OCI-LY1 (cell line): ENCODE measurements around the gene TACR1.

Experiments
- H2AFZ ChIP-seq: fragments of 200-600 bp; sonication (generic), shearing (Covaris generic); 2 replicates; pipeline ENCODE4 v1.6.0; 2014; ENCODE audit warnings: antibody characterized with exemption, mild to moderate bottlenecking, low read length
- H3F3A ChIP-seq: fragments of 200-600 bp; sonication (generic), shearing (Covaris generic); 2 replicates; pipeline ENCODE4 v1.6.0; 2014; ENCODE audit warnings: mild to moderate bottlenecking, antibody characterized with exemption, low read length, moderate library complexity; ENCODE audit not compliant: insufficient read depth
- H3K27ac ChIP-seq: fragments of 200-600 bp; sonication (generic); 2 replicates; pipeline ENCODE4 v1.5.1; 2014; ENCODE audit warnings: low read length, mixed run types, mild to moderate bottlenecking, low read depth; ENCODE audit not compliant: poor library complexity, severe bottlenecking
- H3K27me3 ChIP-seq: fragments of 200-600 bp; sonication (generic); 2 replicates; pipeline ENCODE4 v1.6.0; 2014; ENCODE audit warnings: antibody characterized with exemption, mild to moderate bottlenecking, low read length, moderate library complexity; ENCODE audit not compliant: insufficient read depth
- H3K36me3 ChIP-seq: fragments of 200-600 bp; sonication (generic); 2 replicates; pipeline ENCODE4 v1.6.1; 2014; ENCODE audit warnings: mild to moderate bottlenecking, antibody characterized with exemption, low read length, moderate library complexity, mixed read lengths; ENCODE audit not compliant: insufficient read depth
- H3K4me1 ChIP-seq: fragments of 200-600 bp; sonication (generic); 2 replicates; pipeline ENCODE4 v1.5.1; 2014; ENCODE audit warnings: mild to moderate bottlenecking, low read length, moderate library complexity; ENCODE audit not compliant: insufficient read depth, severe bottlenecking
- H3K4me2 ChIP-seq: fragments of 200-600 bp; sonication (generic), shearing (Covaris generic); 2 replicates; pipeline ENCODE4 v1.6.1; 2014; ENCODE audit warnings: low read length
- H3K4me3 ChIP-seq: fragments of 200-600 bp; sonication (generic); 2 replicates; pipeline ENCODE4 v1.5.1; 2014; ENCODE audit warnings: low read length, low read depth, mild to moderate bottlenecking, mixed read lengths; ENCODE audit not compliant: poor library complexity, severe bottlenecking
- H3K79me2 ChIP-seq: fragments of 200-600 bp; shearing (Covaris generic); 2 replicates; pipeline ENCODE4 v1.6.1; 2016; ENCODE audit warnings: mixed run types, low read length, mixed read lengths; ENCODE audit not compliant: insufficient read depth
- H3K9ac ChIP-seq: fragments of 200-600 bp; sonication (generic), shearing (Covaris generic); 2 replicates; pipeline ENCODE4 v1.6.1; 2014; ENCODE audit warnings: mild to moderate bottlenecking, low read length, mixed read lengths
- H3K9me2 ChIP-seq: fragments of 200-600 bp; sonication (generic), shearing (Covaris generic); 2 replicates; pipeline ENCODE4 v1.6.1; 2014; ENCODE audit warnings: low read depth, mild to moderate bottlenecking, low read length, mixed read lengths
- H3K9me3 ChIP-seq: fragments of 200-600 bp; shearing (Covaris generic); 2 replicates; pipeline ENCODE4 v1.6.1; 2014; ENCODE audit warnings: low read length, mixed read lengths
- H4K20me1 ChIP-seq: fragments of 200-600 bp; sonication (generic), shearing (Covaris generic); 2 replicates; pipeline ENCODE4 v1.6.0; 2016; ENCODE audit warnings: mild to moderate bottlenecking, low read length; ENCODE audit not compliant: insufficient read depth
- CTCF ChIP-seq: fragments of 200-600 bp; sonication (generic), shearing (Covaris generic); IDR thresholded peaks from 2 replicates; pipeline ENCODE4 v1.5.1; 2017; ENCODE audit warnings: mild to moderate bottlenecking, antibody characterized with exemption, low read length, moderate library complexity, mixed read lengths
- EZH2 ChIP-seq: fragments of 200-600 bp; sonication (generic), shearing (Covaris generic); IDR thresholded peaks from 2 replicates; pipeline ENCODE4 v1.8.0; 2017; ENCODE audit warnings: borderline replicate concordance, mixed run types, mild to moderate bottlenecking, antibody characterized with exemption, low read length, moderate library complexity, mixed read lengths

The TACR1 gene

GRCh38 chr2:75195076-75195691 is 4.1 kb downstream of the TACR1 start:
- Histone ChIP-seq H4K20me1 (no peaks in the 10 kb centered on the region), H3K79me2 (no peaks in the 10 kb centered on the region), H3K4me3 (no peak overlapping the region), H3K4me1 (no peaks in the 10 kb centered on the region), H3K9ac (no peak overlapping the region), H3K9me2 (no peaks in the 10 kb centered on the region), H3K36me3 (no peaks in the 10 kb centered on the region), H3K27me3 (no peaks in the 10 kb centered on the region), H3K27ac (no peak overlapping the region), H3K9me3 (no peaks in the 10 kb centered on the region), H3F3A (no peaks in the 10 kb centered on the region), H3K4me2 (no peak overlapping the region), H2AFZ (no peak overlapping the region)
- TF ChIP-seq EZH2 (no peak), CTCF (no peak)

- no peak overlapping the region for H3K4me2 ChIP-seq
- H3K36me3 ChIP-seq = no peaks in the 10 kb centered on the region
- no peaks in the 10 kb centered on the region for H3K9me3 ChIP-seq
- no peak overlapping the region for H3K4me3 ChIP-seq
- H2AFZ ChIP-seq = no peak overlapping the region
- H3K27me3 ChIP-seq = no peaks in the 10 kb centered on the region
- no peaks in the 10 kb centered on the region for H3K4me1 ChIP-seq
- TF ChIP-seq CTCF = no peak
- TF ChIP-seq EZH2 = no peak
- no peaks in the 10 kb centered on the region for H4K20me1 ChIP-seq
- H3F3A ChIP-seq = no peaks in the 10 kb centered on the region
- no peaks in the 10 kb centered on the region for H3K79me2 ChIP-seq
- no peak overlapping the region for H3K9ac ChIP-seq
- no peaks in the 10 kb centered on the region for H3K9me2 ChIP-seq
- H3K27ac ChIP-seq = no peak overlapping the region
Measured at GRCh38 chr2:75194184-75194868, 5.0 kb downstream of the TACR1 start.

- no peak overlapping the region for H3K4me3 ChIP-seq
- no peaks in the 10 kb centered on the region for H3K4me1 ChIP-seq
- no peaks in the 10 kb centered on the region for H3F3A ChIP-seq
- no peak overlapping the region for H3K9ac ChIP-seq
- no peaks in the 10 kb centered on the region for H3K9me2 ChIP-seq
- H4K20me1 ChIP-seq = no peaks in the 10 kb centered on the region
- no peaks in the 10 kb centered on the region for H3K27me3 ChIP-seq
- TF ChIP-seq CTCF (no peak), EZH2 (no peak)
- H3K36me3 ChIP-seq = no peaks in the 10 kb centered on the region
- H3K79me2 ChIP-seq = no peaks in the 10 kb centered on the region
- H3K4me2 ChIP-seq = no peak overlapping the region
- no peaks in the 10 kb centered on the region for H3K9me3 ChIP-seq
- no peak overlapping the region for H3K27ac ChIP-seq
- H2AFZ ChIP-seq = no peak overlapping the region
Measured at GRCh38 chr2:75192496-75192895, 6.8 kb downstream of the TACR1 start.
